ENCODE measurements around the gene FGGY. TPM values are rescaled to one million over a fixed set of nuclear protein-coding genes. Genes with fewer than 3 reads are reported as not detected.

Gene FGGY
- total RNA-seq, 1 experiment from 2014 or later: 17.8 TPM

- no peak for DNase-seq
- POLR2A ChIA-PET (ENCODE audit: unreplicated experiment): no interaction called here
- Histone ChIP-seq H4K20me1 (ENCODE audit: insufficient read depth) (no peaks in the 10 kb centered on the region), H3K9me3 (ENCODE audit: insufficient read depth, low read depth) (no peaks in the 10 kb centered on the region), H3K79me2 (ENCODE audit: low read depth) (no peaks in the 10 kb centered on the region), H3K27me3 (ENCODE audit: insufficient read depth, low read depth) (no peaks in the 10 kb centered on the region), H3K27ac (no peak overlapping the region), H3K4me3 (no peak overlapping the region), H2AFZ (no peak overlapping the region), H3K36me3 (ENCODE audit: low read depth) (no peaks in the 10 kb centered on the region), H3K9me2 (ENCODE audit: insufficient read depth) (no peaks in the 10 kb centered on the region), H3F3A (ENCODE audit: insufficient read depth, low read depth) (no peaks in the 10 kb centered on the region), H3K4me2 (no peak overlapping the region), H3K4me1 (replicated peaks; ENCODE audit: insufficient read depth) (no peaks in the 10 kb centered on the region; the same call in 1 of the 2 replicates)
- intact Hi-C loops (cut with micrococcal nuclease; ENCODE audit: unreplicated experiment): loop anchor here (5.0 kb wide), 2 partner anchors 319 to 794 kb away; no protein-coding TSS in a partner anchor
- TF ChIP-seq EZH2 (IDR thresholded peaks at IDR 0.05; ENCODE audit: low read depth): no peak
- no peak for TF ChIP-seq CTCF (conservative IDR thresholded peaks at IDR 0.05)
- CTCF ChIA-PET: no interaction called here
- BruUV-seq (replicated peaks): no TSS peak
Observed at GRCh38 chr1:59696421-59697115, 399.7 kb downstream of the FGGY start.

- Histone ChIP-seq H2AFZ (no peak overlapping the region), H3K9me3 (ENCODE audit: insufficient read depth, low read depth) (no peaks in the 10 kb centered on the region), H3K9me2 (ENCODE audit: insufficient read depth) (no peaks in the 10 kb centered on the region), H3K27ac (no peak overlapping the region), H4K20me1 (ENCODE audit: insufficient read depth) (no peaks in the 10 kb centered on the region), H3K27me3 (ENCODE audit: insufficient read depth, low read depth) (no peaks in the 10 kb centered on the region), H3K4me1 (replicated peaks; ENCODE audit: insufficient read depth) (no peaks in the 10 kb centered on the region; the same call in 1 of the 2 replicates), H3K4me3 (no peak overlapping the region), H3F3A (ENCODE audit: insufficient read depth, low read depth) (no peaks in the 10 kb centered on the region), H3K36me3 (ENCODE audit: low read depth) (no peaks in the 10 kb centered on the region), H3K4me2 (no peak overlapping the region), H3K79me2 (ENCODE audit: low read depth) (no peaks in the 10 kb centered on the region)
- TF ChIP-seq EZH2 (IDR thresholded peaks at IDR 0.05; ENCODE audit: low read depth) (no peak), CTCF (conservative IDR thresholded peaks at IDR 0.05) (no peak)
- no peak for DNase-seq
- CTCF ChIA-PET: no interaction called here
- POLR2A ChIA-PET (ENCODE audit: unreplicated experiment): no interaction called here
- intact Hi-C loops (cut with micrococcal nuclease; ENCODE audit: unreplicated experiment): loop anchor here (5.0 kb wide), 2 partner anchors 320 to 795 kb away; no protein-coding TSS in a partner anchor
- no TSS peak for BruUV-seq (replicated peaks)
Observed at GRCh38 chr1:59697150-59697800, 400.4 kb downstream of the FGGY start.

- DNase-seq: no peak
- Histone ChIP-seq H3K27ac (no peak overlapping the region), H3K4me1 (replicated peaks; ENCODE audit: insufficient read depth) (no peaks in the 10 kb centered on the region; the same call in 1 of the 2 replicates), H3K9me3 (ENCODE audit: insufficient read depth, low read depth) (no peaks in the 10 kb centered on the region), H3K9me2 (ENCODE audit: insufficient read depth) (no peaks in the 10 kb centered on the region), H3F3A (ENCODE audit: insufficient read depth, low read depth) (no peaks in the 10 kb centered on the region), H3K4me2 (no peak overlapping the region), H3K36me3 (ENCODE audit: low read depth) (no peaks in the 10 kb centered on the region), H3K4me3 (no peak overlapping the region), H3K27me3 (ENCODE audit: insufficient read depth, low read depth) (no peaks in the 10 kb centered on the region), H3K79me2 (ENCODE audit: low read depth) (no peaks in the 10 kb centered on the region), H4K20me1 (ENCODE audit: insufficient read depth) (no peaks in the 10 kb centered on the region), H2AFZ (no peak overlapping the region)
- intact Hi-C loops (cut with micrococcal nuclease; ENCODE audit: unreplicated experiment): loop anchor here (2.0 to 5.0 kb wide), 6 partner anchors 60 to 824 kb away; no protein-coding TSS in a partner anchor
- BruUV-seq (replicated peaks): no TSS peak
- POLR2A ChIA-PET (ENCODE audit: unreplicated experiment): no interaction called here
- CTCF ChIA-PET: interaction anchor here (0.7 to 1.1 kb wide), 2 partner anchors 61 to 668 kb away, joined by 3 to 10 read pairs; no protein-coding TSS in a partner anchor
- no peak for TF ChIP-seq CTCF (conservative IDR thresholded peaks at IDR 0.05)
Observed at GRCh38 chr1:59698386-59698785, 401.5 kb downstream of the FGGY start.
